Choroid plexus epithelial cell (primary cell): ENCODE results near the gene G6PC1.
"Not testable (repeated sequence)": the region's sequence is repeated elsewhere in the genome, so short reads cannot be mapped to it uniquely, and the experiment has no call there.

Source experiments
- DNase-seq: peaks from one replicate; pipeline ENCODE4 v3.0.0-alpha.2; 2010; ENCODE audit warnings: low read depth
- H3K4me3 ChIP-seq: 2 replicates; pipeline ENCODE4 v1.5.1; 2011; ENCODE audit warnings: low read depth, mild to moderate bottlenecking, control low read depth, low read length, moderate library complexity
- CTCF ChIP-seq: conservative IDR thresholded peaks from 2 replicates; pipeline ENCODE4 v1.5.1; 2011; ENCODE audit warnings: low read depth, mild to moderate bottlenecking, control low read depth, inconsistent platforms, low read length, moderate library complexity

Gene G6PC1

GRCh38 chr17:42855048-42855596 lies 45.5 kb upstream of the G6PC1 start:
- no peak overlapping the region for H3K4me3 ChIP-seq
- no peak for DNase-seq
- TF ChIP-seq CTCF: no peak

- not testable (repeated sequence) for H3K4me3 ChIP-seq, DNase-seq
Measured at GRCh38 chr17:42856093-42856492, 44.5 kb upstream of the G6PC1 start.

- DNase-seq, H3K4me3 ChIP-seq: not testable (repeated sequence)
Measured at GRCh38 chr17:42856516-42856915, 44.1 kb upstream of the G6PC1 start.

GRCh38 chr17:42857389-42857788 lies 43.2 kb upstream of the G6PC1 start:
- DNase-seq: no peak
- H3K4me3 ChIP-seq: no peak overlapping the region
- no peak for TF ChIP-seq CTCF

GRCh38 chr17:42865638-42866094 lies 34.9 kb upstream of the G6PC1 start:
- no peak for TF ChIP-seq CTCF
- H3K4me3 ChIP-seq: no peak overlapping the region
- no peak for DNase-seq

GRCh38 chr17:42866216-42866615 lies 34.4 kb upstream of the G6PC1 start:
- H3K4me3 ChIP-seq: no peak overlapping the region
- no peak for TF ChIP-seq CTCF
- no peak for DNase-seq

- DNase-seq: no peak
- no peak overlapping the region for H3K4me3 ChIP-seq
- TF ChIP-seq CTCF: no peak
Measured at GRCh38 chr17:42866631-42867575, 33.7 kb upstream of the G6PC1 start.

- H3K4me3 ChIP-seq, DNase-seq: not testable (repeated sequence)
Measured at GRCh38 chr17:42867694-42868261, 32.8 kb upstream of the G6PC1 start.
